Left forelimb (tissue), 1 donor: ENCODE results near the gene EXOC4.

ENCODE experiments used
- DNase-seq: peaks from one replicate; pipeline ENCODE4 v3.0.0-alpha.2; 2018; ENCODE audit warnings: low spot score

EXOC4 gene

DNA sequence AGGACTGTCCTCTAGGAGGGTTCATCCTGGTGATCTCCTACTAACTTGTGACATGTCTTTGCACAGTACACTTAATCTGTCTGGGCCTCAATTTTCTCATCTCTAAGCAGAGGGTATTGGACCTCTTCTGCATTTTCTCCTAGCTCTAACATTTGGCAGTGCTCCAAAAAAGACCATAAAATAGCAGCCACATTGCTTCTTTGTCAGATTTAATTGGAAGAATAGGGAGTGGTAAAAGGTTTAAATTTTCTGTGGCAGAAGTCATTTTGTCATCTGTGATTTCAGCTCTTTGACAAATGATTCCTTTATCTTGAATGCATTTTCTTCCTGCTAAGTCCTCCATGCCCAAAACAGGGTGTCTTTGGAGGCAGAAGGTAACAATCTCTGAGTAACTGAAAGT lies 584.3 kb downstream of the EXOC4 start:
- no peak for DNase-seq

DNA sequence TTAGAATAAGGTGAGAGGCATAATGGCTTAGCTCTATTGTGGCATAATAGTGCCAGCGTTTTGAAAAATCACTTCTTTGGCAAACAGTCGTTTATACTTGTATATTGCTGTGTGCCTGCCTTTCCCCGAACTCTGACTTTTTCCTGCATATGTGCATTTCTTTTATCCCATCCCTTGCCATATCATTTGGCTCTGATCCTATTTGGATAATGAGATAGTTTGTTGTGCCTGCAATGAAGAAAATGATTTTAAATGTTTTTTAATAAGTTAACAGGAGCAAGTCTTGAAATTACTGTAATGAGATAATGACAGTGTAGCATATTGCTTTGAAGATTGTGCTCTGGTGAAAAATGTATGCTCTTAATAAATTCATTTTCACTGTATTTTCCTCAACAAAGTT lies 586.2 kb downstream of the EXOC4 start:
- DNase-seq, result no peak

DNA sequence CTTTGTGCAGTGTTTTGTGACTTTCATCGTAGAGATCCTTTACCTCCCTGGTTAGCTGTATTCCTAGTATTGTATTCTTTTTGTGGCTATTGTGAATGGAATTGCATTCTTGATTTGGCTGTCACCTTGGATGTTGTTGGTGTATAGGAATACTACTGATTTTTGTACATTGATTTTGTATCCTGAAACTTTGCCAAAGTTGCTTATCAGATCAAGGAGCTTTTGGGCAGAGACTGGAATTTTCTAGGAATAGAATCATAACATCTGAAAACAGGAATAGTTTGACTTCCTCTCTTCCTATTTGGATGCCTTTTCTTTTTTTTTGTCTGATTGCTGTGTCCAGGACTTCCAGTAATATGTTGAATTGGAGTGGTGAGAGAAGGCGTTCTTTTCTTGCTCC lies 590.5 kb downstream of the EXOC4 start:
- no peak for DNase-seq

DNA sequence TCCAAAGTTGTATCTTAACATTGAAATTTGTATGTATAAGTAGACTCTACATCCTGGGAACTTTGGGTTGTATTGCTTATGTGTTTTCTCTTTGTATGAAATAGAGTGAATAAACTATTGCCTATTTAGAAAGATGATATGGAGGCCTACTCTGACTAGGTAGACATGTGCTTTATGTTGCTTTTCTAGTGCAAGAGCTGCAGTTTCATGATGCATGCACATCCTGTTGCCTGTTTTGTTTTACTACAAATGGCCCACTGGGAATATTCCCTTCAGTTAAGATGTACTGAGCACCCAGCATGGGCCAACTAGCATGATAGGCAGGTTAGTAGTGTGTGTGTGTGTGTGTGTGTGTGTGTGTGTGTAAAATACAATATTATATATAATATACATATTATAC lies 592.1 kb downstream of the EXOC4 start:
- DNase-seq, result no peak

DNA sequence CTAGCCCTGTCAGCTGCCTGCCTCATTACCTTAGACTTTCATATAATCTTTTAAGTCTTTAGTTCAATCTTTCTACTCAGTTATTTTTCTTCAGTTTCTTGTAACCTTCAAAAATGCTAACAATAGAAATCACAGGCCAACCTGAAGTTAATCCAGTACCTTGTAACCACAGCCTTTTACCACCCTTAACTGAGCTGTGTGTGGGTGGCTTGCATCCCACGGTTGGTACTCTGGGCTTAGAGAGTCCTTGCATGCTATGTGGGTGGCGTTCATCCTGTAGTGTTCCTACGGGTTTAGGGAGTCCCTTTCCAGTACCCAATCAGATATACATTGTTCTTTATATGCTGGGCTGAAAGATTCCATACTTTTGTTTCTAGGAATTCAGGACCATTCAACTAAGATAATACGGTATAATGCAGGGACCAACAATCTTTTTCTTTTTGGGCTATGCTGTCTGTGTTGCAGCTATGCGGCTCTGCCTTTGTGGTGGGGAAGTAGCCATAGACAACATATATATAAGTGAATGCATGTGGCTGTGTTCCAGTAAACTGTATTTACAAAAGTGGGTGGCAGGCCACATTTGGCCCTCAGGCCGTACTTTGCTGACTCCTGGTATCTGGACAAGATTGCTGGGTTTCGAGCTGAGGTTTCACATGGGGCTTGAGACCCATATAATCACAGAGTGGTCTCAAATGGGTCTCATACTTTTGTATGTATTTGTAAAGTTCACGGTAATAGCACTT lies 593.5 kb downstream of the EXOC4 start:
- no peak for DNase-seq

DNA sequence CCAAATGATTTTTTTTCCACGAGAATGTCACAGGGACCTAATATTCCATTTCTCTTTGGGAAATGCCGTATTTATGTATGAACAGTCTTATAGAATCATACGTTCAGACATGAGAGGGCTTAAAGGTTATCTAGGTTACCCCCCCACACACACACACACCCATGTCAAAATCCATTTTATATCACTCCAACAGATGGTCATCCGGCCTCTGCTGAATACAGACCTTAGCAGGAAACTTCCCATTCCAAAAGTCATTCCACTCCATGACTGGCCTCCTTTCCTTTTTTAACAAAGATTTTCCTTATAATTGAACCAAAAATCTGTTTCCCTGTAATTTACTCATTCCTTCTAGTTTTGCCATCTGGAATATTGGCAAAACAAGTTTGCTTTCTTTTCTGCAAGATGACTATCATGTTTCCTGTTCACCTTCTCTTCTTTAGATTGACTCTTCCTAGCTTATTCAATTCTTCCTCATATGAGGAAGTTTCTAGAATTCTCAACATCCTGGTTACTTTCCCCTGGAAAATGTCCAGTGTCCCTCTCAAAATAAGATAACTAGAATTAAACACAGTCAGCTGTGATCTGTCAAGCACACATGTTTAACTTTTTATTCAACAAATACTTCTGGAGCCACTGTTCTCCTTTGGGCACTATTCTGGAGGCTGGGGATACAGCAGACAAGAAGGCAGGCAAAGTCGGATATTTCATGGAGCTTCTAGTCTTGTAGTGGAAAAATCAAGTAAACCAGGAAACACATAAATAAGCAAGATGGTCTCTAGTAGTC lies 597.8 kb downstream of the EXOC4 start:
- DNase-seq, result no peak

DNA sequence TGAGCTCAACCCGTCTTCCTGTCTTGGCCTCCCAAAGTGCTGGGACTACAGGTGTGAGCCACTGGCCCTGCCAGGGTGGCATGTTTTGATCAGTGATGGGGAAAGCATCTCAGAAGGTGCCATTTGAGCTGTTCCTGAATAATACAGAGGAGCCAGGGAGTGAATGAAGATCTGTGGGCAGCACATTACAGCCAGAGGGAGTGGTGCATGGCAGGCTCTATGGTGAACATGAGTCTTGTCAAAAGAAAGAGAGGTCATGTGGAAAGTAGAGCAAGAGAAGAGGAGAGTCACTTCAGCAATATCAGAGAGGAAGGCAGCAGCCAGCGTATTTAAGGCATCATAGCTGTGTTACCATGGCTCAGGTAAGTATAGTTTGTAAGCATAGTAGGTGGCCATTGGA lies 598.5 kb downstream of the EXOC4 start:
- DNase-seq, result no peak

DNA sequence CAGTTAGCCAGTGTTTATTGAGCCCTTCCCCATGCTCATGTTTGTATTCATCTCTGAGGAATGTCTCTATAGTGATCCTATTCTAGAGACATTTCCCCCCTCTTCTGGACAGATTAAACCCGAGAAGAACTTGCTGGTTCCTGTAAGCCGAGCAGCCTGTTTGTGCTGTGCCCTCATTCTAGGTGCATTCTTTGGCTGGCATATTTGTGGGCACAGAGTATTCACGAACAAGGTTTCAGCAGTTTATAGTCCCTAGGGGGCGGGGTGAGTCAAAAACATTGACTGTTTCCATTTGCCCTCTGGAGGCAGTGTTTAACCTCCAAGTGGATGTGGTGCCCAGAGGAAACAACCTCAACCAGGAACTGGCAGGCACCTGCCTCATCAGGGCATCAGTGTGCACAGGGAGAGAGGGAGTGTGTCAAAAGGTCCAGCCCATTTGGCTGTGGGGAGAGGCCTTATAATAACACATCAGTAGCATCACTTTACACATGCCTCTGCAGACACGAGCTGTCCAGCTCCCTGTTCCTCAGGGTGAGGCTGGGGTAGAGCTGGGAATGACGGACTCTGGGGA lies 600.9 kb downstream of the EXOC4 start:
- DNase-seq, result no peak

DNA sequence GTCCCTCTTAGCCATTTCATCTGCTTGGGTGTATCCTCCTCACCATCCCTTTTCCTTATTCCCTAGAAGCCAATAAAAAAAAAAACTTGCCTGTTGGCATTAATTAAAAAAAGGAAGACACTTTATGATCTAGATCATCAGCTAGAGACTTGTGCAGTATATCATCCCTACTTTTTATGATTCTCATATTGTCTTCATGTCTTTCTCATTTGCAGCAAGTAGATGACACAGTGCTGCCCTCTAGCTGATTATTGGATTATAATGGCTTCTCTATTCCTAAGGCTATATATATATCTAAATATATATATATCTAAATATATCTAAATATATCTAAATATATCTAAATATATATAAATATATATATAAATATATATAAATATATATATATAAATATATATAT lies 601.9 kb downstream of the EXOC4 start:
- no peak for DNase-seq

DNA sequence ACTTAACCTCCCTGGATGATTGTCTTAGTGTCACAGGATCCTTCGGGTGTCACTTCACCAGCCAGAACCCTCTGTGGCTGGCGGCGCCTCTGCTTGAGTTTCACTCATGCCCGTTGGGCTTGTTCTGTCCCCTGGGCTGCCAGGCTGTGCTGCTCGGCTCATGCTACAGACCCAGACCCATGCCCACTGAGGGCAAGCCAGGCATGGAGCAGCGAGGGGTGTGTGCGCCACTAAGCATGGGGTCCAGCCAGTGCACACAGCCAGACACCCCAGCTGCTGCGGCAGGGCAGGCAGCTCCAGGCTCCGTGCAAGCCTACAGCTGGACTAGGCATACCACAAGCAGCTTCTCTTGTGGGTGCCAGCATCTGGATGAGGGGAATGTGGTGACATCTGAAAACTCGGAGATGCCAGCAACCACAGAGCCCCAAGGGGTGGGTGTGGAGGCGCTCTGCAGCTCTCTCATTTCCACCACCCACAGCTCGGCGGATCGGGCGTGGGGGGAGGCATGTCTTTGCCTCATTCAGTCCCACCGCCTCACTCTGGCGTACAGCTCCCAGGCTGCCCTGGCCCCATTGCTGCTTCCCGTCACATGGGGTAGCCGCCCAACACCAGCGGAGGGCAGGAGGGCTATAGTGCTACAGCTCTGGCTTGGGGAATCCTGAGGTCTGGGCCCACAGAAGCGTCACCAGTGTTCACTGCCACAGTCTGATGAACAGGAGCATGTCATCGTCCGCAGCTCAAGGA lies 604.7 kb downstream of the EXOC4 start:
- no peak for DNase-seq

DNA sequence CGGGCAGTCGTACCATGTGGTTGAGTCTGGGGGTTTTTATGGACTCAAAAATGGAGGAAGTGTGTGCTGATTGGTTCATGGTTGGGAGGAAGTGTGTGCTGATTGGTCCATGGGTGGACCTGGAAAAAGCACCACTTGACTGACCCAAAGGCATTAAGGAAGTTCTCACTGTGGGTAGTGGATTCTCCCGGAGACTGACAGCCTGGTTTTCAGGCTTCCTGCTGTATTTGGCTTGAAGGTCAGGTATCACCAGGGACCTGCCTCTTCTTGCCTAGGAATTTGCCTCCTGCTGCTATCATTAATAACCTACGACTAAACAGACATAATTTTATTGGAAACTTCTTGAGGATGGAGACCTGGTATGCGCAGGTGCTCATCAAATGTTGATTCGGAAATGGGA lies 605.4 kb downstream of the EXOC4 start:
- no peak for DNase-seq

DNA sequence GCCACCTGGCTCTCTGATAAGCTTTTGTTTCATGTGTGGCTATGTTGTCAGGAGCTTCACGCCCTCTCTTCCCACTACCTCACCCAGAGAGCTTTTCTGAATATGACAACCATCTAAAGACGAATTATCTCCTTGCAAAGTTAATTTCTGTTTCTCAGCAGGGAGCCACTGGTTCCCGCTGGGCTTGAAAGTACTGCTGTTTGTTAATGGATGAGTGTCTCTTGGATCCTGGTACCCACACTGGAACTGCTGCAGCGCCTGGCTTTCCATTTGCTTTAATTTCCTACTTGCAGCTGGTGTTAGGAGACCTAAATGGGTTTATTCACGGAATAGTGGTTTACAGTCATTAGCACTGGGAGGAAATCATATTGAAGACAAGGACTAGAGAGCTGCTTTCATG lies 606.4 kb downstream of the EXOC4 start:
- DNase-seq, result no peak

DNA sequence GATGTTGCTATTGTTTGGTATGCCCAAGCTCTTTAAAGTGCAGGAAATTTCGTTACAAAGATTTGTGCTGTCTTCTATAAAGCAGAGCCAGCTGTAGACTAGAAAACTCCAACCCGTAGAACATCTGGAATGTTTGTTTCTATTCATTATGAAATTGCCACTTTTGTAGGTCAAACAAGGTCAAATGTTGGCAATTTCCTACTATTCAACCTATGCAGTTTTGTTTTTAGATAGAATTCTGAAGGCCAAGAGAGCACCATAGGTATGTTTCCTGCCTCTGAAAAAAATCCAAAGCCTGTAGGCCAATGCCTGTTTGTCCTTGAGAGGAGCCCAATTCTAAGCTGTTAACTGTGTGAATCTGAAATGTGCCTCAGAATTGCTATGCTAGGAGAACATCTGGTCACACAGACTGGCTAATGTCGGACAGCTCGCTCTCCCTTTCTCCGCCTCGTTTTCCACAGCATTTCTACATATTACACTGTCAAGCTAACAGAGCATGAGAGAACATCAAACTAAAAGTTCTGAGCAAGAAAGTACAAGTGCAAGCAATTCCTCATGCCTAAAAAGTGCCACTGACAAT lies 607.1 kb downstream of the EXOC4 start:
- no peak for DNase-seq

DNA sequence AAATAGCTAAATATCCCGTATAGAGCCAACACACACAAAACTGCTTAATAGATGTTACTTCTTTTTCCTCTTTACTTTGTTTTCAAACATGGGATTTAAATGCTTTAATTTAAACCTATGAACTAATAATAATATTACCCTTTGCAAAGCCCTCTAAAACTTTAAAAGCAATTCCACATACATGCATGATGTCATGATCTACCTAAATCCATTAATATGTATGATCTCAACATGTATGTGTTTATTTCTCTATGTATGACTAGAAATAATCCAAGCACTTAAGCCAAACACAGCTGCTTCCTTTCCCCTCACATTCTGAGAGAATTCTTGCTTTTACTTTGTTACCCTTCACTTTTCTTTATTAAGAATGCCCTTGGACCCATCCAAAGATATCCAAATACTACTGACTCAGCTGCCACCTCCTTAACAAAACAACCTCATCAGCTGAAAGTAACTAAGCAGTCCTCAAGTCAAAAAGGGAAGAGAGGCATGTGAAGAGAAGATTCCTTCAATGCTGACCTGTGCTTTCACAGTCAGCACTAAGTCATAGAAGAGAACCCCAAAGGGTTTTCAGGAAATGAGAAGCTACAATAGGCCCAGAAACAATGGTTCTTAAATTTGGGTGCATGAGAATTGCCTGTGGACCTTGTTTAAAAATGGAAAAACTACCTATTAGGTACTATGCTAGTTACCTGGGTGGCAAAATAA lies 607.9 kb downstream of the EXOC4 start:
- DNase-seq, result no peak

DNA sequence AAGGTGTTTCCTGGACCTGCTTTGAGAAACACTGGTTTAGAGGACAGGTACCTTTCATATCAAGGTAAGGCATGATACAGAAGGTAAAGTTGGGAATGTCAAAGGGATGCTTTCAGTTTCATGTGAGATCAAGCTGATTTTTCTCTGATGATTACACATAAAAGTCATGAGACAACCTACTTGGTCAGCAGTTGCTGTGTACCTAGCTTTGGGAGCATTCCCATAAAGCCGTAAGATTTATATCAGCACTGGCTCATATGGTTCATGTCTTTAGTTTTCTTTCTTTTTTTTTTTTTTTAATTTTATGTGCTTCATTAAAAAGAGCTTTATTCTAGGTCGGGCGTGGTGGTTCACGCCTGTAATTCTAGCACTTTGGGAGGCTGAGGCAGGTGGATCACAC lies 609.0 kb downstream of the EXOC4 start:
- DNase-seq, result no peak

DNA sequence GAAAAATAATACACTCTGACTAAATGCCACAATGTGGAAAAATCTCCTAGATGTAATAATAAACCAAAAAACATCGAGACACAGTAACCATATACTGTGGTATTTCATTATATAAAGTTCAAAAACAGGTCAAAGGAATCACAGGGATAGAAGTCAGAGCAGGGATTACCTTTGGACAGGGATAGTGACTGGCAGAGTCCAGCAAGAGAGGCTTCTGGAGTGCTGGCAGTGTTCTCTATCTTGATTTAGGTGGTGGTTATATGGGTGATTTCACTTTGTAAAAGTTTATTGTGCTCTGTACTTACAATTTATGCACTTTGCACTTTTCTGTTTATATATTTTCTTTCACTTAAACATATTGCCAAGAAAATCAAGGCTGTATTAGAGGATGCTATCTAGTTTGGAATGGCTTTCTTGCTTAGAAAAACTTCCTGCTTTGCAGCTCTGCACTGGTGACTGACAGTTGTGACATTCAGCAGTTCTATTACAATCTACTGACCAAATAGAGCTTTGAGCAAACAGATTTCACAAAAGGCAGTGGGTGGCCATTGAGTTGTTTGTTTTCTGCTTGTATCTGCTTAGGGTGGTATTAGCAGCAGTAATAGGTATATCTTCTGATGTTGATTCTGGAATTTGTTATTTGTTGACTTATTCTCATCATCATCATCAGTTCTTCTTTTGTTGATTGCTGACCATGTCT lies 610.6 kb downstream of the EXOC4 start:
- DNase-seq, result no peak

DNA sequence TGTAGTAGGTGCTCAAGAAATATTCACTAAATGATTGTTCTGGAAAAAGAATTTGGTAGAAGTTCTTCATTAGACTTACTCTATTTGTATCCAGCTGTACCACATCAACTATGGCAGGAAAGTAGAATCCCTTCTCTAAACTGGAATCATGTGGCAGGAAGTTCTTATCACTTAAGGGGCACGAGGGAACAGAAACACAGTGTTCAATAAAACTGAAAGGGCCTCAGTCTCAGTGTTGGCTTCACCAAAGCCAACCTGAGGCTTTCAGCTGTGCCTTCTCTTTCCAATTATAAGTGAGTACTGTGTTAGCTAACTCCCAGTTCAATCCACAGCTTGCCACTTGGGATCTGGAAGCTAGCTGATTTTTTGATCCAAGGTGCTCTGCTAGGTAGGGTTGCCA lies 616.7 kb downstream of the EXOC4 start:
- DNase-seq, result no peak

DNA sequence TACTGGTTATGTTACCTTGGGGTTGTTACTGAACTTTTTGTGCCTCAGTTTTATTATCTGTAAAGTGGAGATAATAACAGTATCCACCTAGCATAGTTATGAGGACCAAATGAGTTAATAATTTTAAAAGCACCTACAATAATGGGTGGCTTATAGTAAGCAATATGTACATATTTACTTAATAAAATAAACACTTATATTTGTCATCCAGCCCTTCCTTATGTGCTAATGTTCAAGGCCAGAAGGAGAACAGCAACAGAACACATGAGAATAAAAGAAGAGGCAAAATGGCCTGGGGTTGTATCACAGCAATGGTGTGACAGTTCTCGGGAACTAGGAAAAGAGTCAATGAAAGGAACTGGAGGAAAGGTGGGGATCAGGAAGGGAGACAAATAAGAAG lies 618.9 kb downstream of the EXOC4 start:
- DNase-seq, result no peak

DNA sequence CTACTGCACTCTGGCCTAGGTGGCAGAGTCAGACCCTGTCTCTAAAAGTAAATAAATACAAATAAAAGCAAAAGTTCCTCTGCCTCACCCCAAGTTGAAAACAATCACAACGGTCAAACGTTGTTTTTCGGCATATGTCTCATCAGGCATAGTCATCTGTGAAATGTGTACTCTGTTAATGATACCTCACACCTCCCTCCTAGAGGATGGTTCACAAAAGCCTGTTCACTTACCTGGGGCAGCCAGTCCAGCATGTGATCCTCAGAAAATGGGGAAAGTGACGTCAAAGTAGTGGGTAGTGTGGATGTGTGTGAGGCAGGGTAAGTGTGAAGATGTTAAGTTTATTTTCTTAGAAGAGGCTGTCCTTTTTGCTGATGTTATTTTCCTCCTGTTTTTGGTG lies 620.3 kb downstream of the EXOC4 start:
- no peak for DNase-seq

DNA sequence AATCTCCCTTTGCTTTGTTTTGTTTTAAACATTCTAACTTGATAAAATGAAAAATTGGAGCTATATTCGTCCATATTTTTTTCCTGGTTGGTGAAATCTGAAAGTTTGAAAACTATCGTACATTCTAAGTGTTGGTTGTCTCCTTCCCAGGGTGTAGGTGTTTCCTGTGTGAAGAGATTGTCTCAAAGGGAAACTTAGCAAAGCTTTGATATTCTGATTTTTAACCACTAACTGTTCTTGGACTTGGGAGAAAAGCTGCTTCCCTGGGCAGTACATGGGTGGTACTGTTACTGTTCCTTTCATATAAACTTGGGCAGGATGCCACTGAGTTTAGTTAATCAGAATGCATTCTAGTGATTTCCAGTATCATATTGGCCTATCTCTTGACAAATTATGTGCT lies 620.8 kb downstream of the EXOC4 start:
- DNase-seq, result no peak

DNA sequence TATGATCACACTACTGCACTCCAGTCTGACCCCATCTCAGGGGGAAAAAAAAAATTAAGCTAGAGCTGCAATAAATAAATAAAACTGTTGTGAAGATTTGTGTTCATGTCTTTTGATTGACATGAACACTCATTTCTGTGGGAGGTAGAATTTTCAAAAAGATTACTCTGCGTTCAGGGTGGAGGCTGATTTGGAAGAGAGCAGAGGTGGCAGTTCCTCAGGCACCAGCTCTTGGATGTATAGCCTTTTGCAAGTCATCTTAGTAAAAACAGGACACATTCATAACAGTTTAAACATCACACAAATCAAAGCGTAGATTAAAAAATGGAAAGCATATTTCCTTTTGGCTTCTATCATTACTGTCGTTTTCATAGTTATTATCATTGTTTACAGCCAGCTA lies 630.7 kb downstream of the EXOC4 start:
- no peak for DNase-seq
